ENCODE data around the gene GPR3.

GPR3 gene

DNA sequence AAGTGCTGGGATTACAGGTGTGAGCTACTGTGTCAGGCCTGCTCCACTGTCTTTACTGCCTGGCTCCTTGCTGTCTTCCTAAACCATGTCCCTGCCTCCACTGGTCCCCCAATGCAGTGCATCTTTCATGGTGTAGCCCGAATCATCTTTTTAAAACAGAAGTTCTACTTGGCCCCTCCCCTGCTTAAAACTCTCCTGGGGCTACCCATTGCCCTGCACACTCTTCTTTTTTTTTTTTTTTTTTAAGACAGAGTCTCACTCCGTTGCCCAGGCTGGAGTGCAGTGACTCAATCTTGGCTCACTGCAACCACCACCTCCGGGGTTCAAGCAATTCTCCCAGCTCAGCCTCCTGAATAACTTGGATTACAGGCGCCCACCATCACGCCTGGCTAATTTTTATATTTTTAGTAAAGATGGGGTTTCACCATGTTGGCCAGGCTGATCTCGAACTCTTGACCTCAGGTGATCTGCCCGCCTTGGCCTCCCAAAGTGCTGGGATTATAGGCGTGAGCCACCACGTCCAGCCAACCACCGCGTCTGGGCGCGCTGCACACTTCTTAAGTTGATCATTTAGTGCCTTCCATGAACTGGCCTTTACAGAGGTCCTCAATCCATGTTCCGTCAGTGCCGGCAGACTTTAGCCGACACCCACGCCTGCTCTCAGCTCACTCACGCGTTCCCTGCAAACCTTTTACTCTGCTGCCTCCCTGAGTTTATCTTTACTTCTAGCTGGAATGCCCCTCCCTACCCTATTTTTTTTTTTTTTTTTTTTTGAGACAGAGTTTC lies 20.2 kb upstream of the GPR3 start:
- Histone ChIP-seq H3K27me3 (replicated peaks in 2 of 5; ENCODE audit: control insufficient read depth in 4 of 5, insufficient read depth in 5 of 5, low read length in 4 of 5) (no peaks in the 10 kb centered on the region), H3K27ac (ENCODE audit: insufficient read depth in 1 of 2, low read depth in 1 of 2, low read length in 2 of 2, poor library complexity in 1 of 2, severe bottlenecking in 2 of 2) (no peak overlapping the region), H3K36me3 (ENCODE audit: control insufficient read depth in 4 of 4, insufficient read depth in 4 of 4, low read length in 3 of 4) (no peaks in the 10 kb centered on the region), H3K4me1 (ENCODE audit: control extremely low read depth in 1 of 4, control insufficient read depth in 4 of 4, insufficient read depth in 4 of 4, low read length in 3 of 4) (peaks cover 6 to 31% (median 30%) of the 10 kb centered on the region in 4 experiments), H3K9me3 (ENCODE audit: control extremely low read depth in 1 of 5, control insufficient read depth in 4 of 5, insufficient read depth in 2 of 5, low read depth in 1 of 5, low read length in 4 of 5) (no peaks in the 10 kb centered on the region), H3K4me3 (ENCODE audit: control insufficient read depth in 1 of 7, extremely low read depth in 1 of 7, insufficient read depth in 4 of 7, low read depth in 2 of 7, low read length in 6 of 7) (no peak overlapping the region)
- WGBS (ENCODE audit: insufficient coverage) = 92% methylated on average over 15 of the region's 19 CpGs
- CTCF ChIA-PET = interaction anchor here (0.9 to 8.0 kb wide), 8 partner anchors 13 to 119 kb away, joined by 3 to 80 read pairs (median 3); no protein-coding TSS in a partner anchor
- DNase-seq = no peak
- POLR2A ChIA-PET = no interaction called here

DNA sequence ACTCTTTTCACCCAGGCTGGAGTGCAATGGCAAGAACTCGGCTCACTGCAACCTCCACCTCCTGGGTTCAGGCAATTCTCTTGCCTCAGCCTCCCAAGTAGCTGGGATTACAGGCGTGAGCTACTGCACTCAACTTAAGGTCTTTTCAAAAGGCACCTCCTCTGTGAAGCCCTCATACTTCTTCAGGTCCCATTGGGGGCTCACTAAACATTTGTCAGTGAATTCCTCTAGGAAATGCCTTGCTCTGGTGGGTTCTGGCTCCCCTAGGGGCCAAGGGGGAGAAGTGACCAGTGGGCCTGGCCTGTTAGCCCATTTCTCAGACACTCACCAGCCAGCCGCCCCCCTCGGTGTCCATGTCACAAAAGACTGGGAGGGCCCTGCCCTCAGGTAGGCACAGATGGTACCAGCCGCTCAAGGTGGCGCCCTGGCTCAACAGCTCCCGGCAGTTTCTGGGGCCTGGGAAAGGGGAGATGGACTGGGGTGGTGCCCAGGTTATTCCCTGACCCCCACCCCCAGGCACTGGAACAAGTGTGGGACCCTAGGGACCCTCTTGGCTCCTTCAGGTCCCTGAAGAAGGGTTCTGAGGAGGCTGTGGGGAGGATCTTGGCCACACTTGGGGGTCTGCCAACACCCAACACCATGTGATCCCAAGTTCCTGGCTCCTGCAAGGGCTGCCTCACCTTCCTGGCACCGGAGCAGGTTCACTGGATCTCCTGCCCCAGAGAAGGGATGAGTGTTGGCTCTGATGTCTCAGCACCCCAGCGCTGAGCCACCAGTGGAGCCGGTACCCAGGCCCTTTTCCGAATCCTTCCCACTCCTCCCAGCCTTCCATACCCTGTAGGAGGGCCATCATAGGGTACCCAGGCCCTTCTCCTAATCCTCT lies 19.4 kb upstream of the GPR3 start:
- H3K4me3 ChIP-seq (ENCODE audit: control insufficient read depth in 1 of 7, extremely low read depth in 1 of 7, insufficient read depth in 4 of 7, low read depth in 2 of 7, low read length in 6 of 7) = no peak overlapping the region
- no peaks in the 10 kb centered on the region for H3K27me3 ChIP-seq (replicated peaks in 2 of 5; ENCODE audit: control insufficient read depth in 4 of 5, insufficient read depth in 5 of 5, low read length in 4 of 5)
- H3K4me1 ChIP-seq (ENCODE audit: control extremely low read depth in 1 of 4, control insufficient read depth in 4 of 4, insufficient read depth in 4 of 4, low read length in 3 of 4) = peaks cover 6 to 24% (median 22%) of the 10 kb centered on the region in 4 experiments
- H3K9me3 ChIP-seq (ENCODE audit: control extremely low read depth in 1 of 5, control insufficient read depth in 4 of 5, insufficient read depth in 2 of 5, low read depth in 1 of 5, low read length in 4 of 5) = no peaks in the 10 kb centered on the region
- CTCF ChIA-PET = interaction anchor here (0.9 to 3.7 kb wide), 4 partner anchors 12 to 19 kb away, joined by 3 to 13 read pairs (median 3); no protein-coding TSS in a partner anchor
- no peaks in the 10 kb centered on the region for H3K36me3 ChIP-seq (ENCODE audit: control insufficient read depth in 4 of 4, insufficient read depth in 4 of 4, low read length in 3 of 4)
- 95% methylated on average over 8 of the region's 11 CpGs for WGBS (ENCODE audit: insufficient coverage)
- POLR2A ChIA-PET = no interaction called here
- H3K27ac ChIP-seq (ENCODE audit: insufficient read depth in 1 of 2, low read depth in 1 of 2, low read length in 2 of 2, poor library complexity in 1 of 2, severe bottlenecking in 2 of 2) = no peak overlapping the region
- no peak for DNase-seq

DNA sequence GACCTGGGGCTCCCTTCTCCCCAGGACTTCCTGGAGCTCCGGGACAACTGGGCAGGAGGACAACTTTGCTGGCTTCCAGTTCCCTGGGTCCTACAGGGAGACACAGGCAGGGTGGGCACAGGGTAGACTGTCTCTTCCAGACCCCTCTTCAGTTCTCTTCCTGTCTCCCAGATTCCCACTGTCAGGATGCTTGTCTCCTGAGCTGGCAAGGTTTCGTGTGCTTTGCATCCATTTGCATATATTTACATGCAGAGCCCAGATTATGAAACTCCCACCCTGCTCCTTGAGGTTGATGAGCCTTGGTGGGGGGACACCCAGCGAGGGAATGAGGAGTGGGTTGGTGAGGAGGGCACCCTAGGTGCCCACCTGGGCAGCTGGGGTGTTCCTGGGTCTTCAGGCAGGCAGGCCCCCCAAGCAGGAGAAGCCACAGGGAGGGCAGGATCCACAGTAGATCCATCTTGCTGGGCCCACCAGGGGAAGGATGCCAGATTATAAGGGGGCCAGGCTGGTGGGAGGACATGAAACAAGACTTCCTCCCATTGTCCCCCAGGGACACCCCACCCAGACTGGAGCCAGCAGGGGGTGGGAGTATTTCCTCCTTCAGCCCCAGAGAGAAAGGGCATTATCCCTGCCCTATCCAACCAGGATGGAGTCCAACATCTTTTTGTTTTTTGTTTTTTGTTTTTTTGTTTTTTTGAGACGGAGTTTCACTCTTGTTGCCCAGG lies 17.9 kb upstream of the GPR3 start, which contains the start of gene FCN3:
TSS of gene FCN3 (minus strand) at position 463 of the 725 bp plus-strand sequence. CDS start at position 457, 6 bp downstream.
- H3K9me3 ChIP-seq (ENCODE audit: control extremely low read depth in 1 of 5, control insufficient read depth in 4 of 5, insufficient read depth in 2 of 5, low read depth in 1 of 5, low read length in 4 of 5) = no peaks in the 10 kb centered on the region
- WGBS (ENCODE audit: insufficient coverage) = 100% methylated on average over 2 of the region's 4 CpGs
- ChIA-PET CTCF (interaction anchor here (0.6 to 1.2 kb wide), 3 partner anchors 10 to 22 kb away, joined by 3 read pairs; no protein-coding TSS in a partner anchor), POLR2A (no interaction called here)
- H3K36me3 ChIP-seq (ENCODE audit: control insufficient read depth in 4 of 4, insufficient read depth in 4 of 4, low read length in 3 of 4) = no peaks in the 10 kb centered on the region
- H3K27ac ChIP-seq (ENCODE audit: insufficient read depth in 1 of 2, low read depth in 1 of 2, low read length in 2 of 2, poor library complexity in 1 of 2, severe bottlenecking in 2 of 2) = no peak within 1 kb of the TSS
- DNase-seq = no peak
- no peaks in the 10 kb centered on the region for H3K27me3 ChIP-seq (replicated peaks in 2 of 5; ENCODE audit: control insufficient read depth in 4 of 5, insufficient read depth in 5 of 5, low read length in 4 of 5)
- peaks cover 0 to 10% (median 10%) of the 10 kb centered on the region in 4 experiments for H3K4me1 ChIP-seq (ENCODE audit: control extremely low read depth in 1 of 4, control insufficient read depth in 4 of 4, insufficient read depth in 4 of 4, low read length in 3 of 4)
- no peak within 1 kb of the TSS for H3K4me3 ChIP-seq (ENCODE audit: control insufficient read depth in 1 of 7, extremely low read depth in 1 of 7, insufficient read depth in 4 of 7, low read depth in 2 of 7, low read length in 6 of 7)

DNA sequence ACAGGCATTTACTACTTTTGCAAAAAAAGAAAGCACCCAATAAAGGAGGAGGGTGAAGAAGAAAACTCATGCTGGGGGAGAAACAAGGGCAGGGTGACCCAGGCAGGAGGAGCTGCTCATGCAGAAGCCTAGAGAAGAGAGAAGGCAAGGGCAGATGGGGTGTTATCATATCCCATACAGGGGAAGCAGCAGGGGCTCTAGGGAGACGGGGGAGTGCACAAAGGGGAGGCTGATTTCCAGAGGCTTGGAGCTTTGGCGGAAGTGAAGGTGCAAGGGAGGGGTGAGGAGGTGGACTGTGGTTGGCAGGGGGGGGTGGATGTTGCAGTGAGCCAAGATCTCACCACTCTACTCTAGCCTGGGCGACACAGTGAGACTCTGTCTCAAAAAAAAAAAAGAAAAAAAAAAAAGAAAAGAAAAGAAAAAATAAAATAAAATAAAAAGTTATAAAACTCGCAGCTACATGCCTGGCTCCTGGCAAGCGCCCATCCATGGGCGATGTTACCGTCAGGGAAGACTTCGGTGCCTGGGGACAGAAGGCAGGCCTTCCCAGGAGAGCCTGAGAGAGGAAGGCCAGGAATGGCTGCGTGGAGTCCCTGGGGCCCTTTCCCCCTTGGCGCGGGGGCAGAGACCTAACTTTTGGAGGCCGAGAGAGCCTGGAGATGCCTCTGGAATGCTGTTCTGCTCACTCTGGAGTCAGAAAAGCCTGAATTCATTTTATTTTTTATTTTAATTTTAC lies 14.5 kb upstream of the GPR3 start:
- Histone ChIP-seq H3K27me3 (replicated peaks in 2 of 5; ENCODE audit: control insufficient read depth in 4 of 5, insufficient read depth in 5 of 5, low read length in 4 of 5) (peaks cover 0 to 1% (median 0%) of the 10 kb centered on the region in 5 experiments), H3K4me1 (ENCODE audit: control extremely low read depth in 1 of 4, control insufficient read depth in 4 of 4, insufficient read depth in 4 of 4, low read length in 3 of 4) (no peaks in the 10 kb centered on the region), H3K36me3 (ENCODE audit: control insufficient read depth in 4 of 4, insufficient read depth in 4 of 4, low read length in 3 of 4) (no peaks in the 10 kb centered on the region), H3K9me3 (ENCODE audit: control extremely low read depth in 1 of 5, control insufficient read depth in 4 of 5, insufficient read depth in 2 of 5, low read depth in 1 of 5, low read length in 4 of 5) (no peaks in the 10 kb centered on the region), H3K27ac (ENCODE audit: insufficient read depth in 1 of 2, low read depth in 1 of 2, low read length in 2 of 2, poor library complexity in 1 of 2, severe bottlenecking in 2 of 2) (no peak overlapping the region), H3K4me3 (ENCODE audit: control insufficient read depth in 1 of 7, extremely low read depth in 1 of 7, insufficient read depth in 4 of 7, low read depth in 2 of 7, low read length in 6 of 7) (no peak overlapping the region)
- WGBS (ENCODE audit: insufficient coverage) = 98% methylated on average over 9 of the region's 12 CpGs
- DNase-seq = no peak
- ChIA-PET CTCF (interaction anchor here (1.1 to 1.8 kb wide), 5 partner anchors 16 to 285 kb away, joined by 3 to 4 read pairs (median 3); no protein-coding TSS in a partner anchor), POLR2A (no interaction called here)

DNA sequence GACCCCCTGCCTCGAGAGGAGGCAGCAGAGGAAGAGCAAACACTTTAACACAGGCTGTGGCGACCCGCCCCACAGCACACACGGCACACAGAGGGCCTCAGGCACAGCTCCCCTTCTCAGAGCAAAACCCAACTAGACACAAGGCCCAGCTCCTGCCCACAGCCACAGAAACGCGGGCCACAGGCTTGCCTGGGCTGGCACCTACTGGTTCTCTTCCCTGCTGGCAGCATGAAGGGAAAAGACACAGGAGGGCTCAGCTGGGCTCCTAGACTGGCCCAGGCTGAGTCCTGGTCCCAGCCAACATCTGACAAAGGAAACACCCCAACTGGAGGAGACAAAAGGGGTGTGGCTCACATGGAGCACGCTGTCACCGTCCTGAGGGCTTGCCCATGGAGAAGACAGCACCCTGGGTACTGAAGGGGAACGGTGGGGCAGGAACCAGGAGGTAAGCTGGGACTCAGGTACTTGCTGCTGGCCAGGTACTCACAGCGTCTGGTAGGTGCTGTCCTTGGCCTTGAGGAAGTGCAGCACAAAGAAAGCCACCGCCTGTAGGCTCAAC lies 12.8 kb upstream of the GPR3 start:
- H3K4me1 ChIP-seq (ENCODE audit: control extremely low read depth in 1 of 4, control insufficient read depth in 4 of 4, insufficient read depth in 4 of 4, low read length in 3 of 4) = peaks cover 0 to 7% (median 5%) of the 10 kb centered on the region in 4 experiments
- no peak overlapping the region for H3K4me3 ChIP-seq (ENCODE audit: control insufficient read depth in 1 of 7, extremely low read depth in 1 of 7, insufficient read depth in 4 of 7, low read depth in 2 of 7, low read length in 6 of 7)
- peaks cover 0 to 1% (median 0%) of the 10 kb centered on the region in 5 experiments for H3K27me3 ChIP-seq (replicated peaks in 2 of 5; ENCODE audit: control insufficient read depth in 4 of 5, insufficient read depth in 5 of 5, low read length in 4 of 5)
- ChIA-PET POLR2A (interaction anchor here (0.6 kb wide), 1 partner anchor 145 kb away, joined by 3 read pairs; no protein-coding TSS in a partner anchor), CTCF (interaction anchor here (0.8 to 1.9 kb wide), 5 partner anchors 11 to 78 kb away, joined by 3 to 7 read pairs (median 3); no protein-coding TSS in a partner anchor)
- WGBS (ENCODE audit: insufficient coverage) = 93% methylated on average over 9 of the region's 11 CpGs
- H3K9me3 ChIP-seq (ENCODE audit: control extremely low read depth in 1 of 5, control insufficient read depth in 4 of 5, insufficient read depth in 2 of 5, low read depth in 1 of 5, low read length in 4 of 5) = no peaks in the 10 kb centered on the region
- DNase-seq = no peak
- no peak overlapping the region for H3K27ac ChIP-seq (ENCODE audit: insufficient read depth in 1 of 2, low read depth in 1 of 2, low read length in 2 of 2, poor library complexity in 1 of 2, severe bottlenecking in 2 of 2)
- H3K36me3 ChIP-seq (ENCODE audit: control insufficient read depth in 4 of 4, insufficient read depth in 4 of 4, low read length in 3 of 4) = no peaks in the 10 kb centered on the region

DNA sequence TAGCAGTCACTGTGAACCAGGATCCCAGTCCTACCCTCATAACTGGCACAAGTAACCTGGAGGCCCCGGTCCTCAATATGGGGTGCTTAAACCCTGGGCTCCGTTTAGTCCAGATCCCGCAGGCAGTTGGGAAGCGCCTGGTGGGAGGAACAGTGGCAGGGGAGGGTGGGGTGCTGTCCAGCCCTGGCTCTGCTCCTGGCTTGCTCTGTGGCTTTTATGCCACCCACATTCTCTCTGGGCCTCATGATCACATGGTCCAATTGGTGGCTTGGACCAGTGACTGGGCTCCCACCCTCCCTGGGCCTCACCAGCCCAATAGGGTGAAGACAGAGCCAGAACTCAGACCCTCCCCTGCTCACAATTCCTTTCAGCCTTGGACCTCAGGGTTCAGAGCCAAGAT lies 12.2 kb upstream of the GPR3 start:
- DNase-seq = no peak
- ChIA-PET POLR2A (interaction anchor here (0.6 kb wide), 1 partner anchor 395 kb away, joined by 4 read pairs; no protein-coding TSS in a partner anchor), CTCF (interaction anchor here (1.8 to 1.9 kb wide), 2 partner anchors 18 to 79 kb away, joined by 6 to 7 read pairs; no protein-coding TSS in a partner anchor)
- Histone ChIP-seq H3K27ac (ENCODE audit: insufficient read depth in 1 of 2, low read depth in 1 of 2, low read length in 2 of 2, poor library complexity in 1 of 2, severe bottlenecking in 2 of 2) (no peak overlapping the region), H3K36me3 (ENCODE audit: control insufficient read depth in 4 of 4, insufficient read depth in 4 of 4, low read length in 3 of 4) (no peaks in the 10 kb centered on the region), H3K9me3 (ENCODE audit: control extremely low read depth in 1 of 5, control insufficient read depth in 4 of 5, insufficient read depth in 2 of 5, low read depth in 1 of 5, low read length in 4 of 5) (no peaks in the 10 kb centered on the region), H3K4me3 (ENCODE audit: control insufficient read depth in 1 of 7, extremely low read depth in 1 of 7, insufficient read depth in 4 of 7, low read depth in 2 of 7, low read length in 6 of 7) (no peak overlapping the region), H3K4me1 (ENCODE audit: control extremely low read depth in 1 of 4, control insufficient read depth in 4 of 4, insufficient read depth in 4 of 4, low read length in 3 of 4) (peaks cover 0 to 7% (median 5%) of the 10 kb centered on the region in 4 experiments), H3K27me3 (replicated peaks in 2 of 5; ENCODE audit: control insufficient read depth in 4 of 5, insufficient read depth in 5 of 5, low read length in 4 of 5) (peaks cover 0 to 1% (median 0%) of the 10 kb centered on the region in 5 experiments)
- WGBS (ENCODE audit: insufficient coverage) = 98% methylated on average over 4 of the region's 4 CpGs
